ENCODE results near the gene CAPRIN2. TPM values are rescaled to one million over a fixed set of nuclear protein-coding genes. Genes with fewer than 3 reads are reported as not detected.

The CAPRIN2 gene
- total RNA-seq, 2 donors from 2014 or later, result 62.2 to 103 TPM

- peaks cover 73% of the 10 kb centered on the region for H3K36me3 ChIP-seq (ENCODE audit: control insufficient read depth, insufficient read depth, low read length)
- Mint-ChIP-seq H3K9me3 (peaks cover 5% of the 10 kb centered on the region), H3K36me3 (ENCODE audit: low read depth) (peaks cover 56% of the 10 kb centered on the region), H3K4me3 (no peak overlapping the region), H3K27me3 (ENCODE audit: insufficient read depth) (no peaks in the 10 kb centered on the region), H3K27ac (no peak overlapping the region), H3K4me1 (no peaks in the 10 kb centered on the region)
- H3K4me3 ChIP-seq (ENCODE audit: low read length), result no peak overlapping the region
- peaks cover 7% of the 10 kb centered on the region for H3K9me3 ChIP-seq (ENCODE audit: control insufficient read depth, low read length)
- no peaks in the 10 kb centered on the region for H3K4me1 ChIP-seq (ENCODE audit: control insufficient read depth, insufficient read depth, low read length)
- TF ChIP-seq, protein P1, sequence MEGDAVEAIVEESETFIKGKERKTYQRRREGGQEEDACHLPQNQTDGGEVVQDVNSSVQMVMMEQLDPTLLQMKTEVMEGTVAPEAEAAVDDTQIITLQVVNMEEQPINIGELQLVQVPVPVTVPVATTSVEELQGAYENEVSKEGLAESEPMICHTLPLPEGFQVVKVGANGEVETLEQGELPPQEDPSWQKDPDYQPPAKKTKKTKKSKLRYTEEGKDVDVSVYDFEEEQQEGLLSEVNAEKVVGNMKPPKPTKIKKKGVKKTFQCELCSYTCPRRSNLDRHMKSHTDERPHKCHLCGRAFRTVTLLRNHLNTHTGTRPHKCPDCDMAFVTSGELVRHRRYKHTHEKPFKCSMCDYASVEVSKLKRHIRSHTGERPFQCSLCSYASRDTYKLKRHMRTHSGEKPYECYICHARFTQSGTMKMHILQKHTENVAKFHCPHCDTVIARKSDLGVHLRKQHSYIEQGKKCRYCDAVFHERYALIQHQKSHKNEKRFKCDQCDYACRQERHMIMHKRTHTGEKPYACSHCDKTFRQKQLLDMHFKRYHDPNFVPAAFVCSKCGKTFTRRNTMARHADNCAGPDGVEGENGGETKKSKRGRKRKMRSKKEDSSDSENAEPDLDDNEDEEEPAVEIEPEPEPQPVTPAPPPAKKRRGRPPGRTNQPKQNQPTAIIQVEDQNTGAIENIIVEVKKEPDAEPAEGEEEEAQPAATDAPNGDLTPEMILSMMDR (conservative IDR thresholded peaks at IDR 0.05), result no peak
- H3K27ac ChIP-seq (ENCODE audit: low read depth, low read length), result no peak overlapping the region
- H3K27me3 ChIP-seq (ENCODE audit: control insufficient read depth, insufficient read depth, low read length, poor library complexity, severe bottlenecking), result no peaks in the 10 kb centered on the region
- H3K9ac ChIP-seq (ENCODE audit: extremely low read depth, low read length, poor library complexity, severe bottlenecking), result no peak overlapping the region
- 95% methylated on average over 2 of the region's 2 CpGs; no CpG with 5 or more reads in 1 of the 2 experiments for WGBS, 2 experiments (ENCODE audit: insufficient coverage in 1 of 2, insufficient read length in 1 of 2)
- no peak for DNase-seq
These were observed 15.7 kb downstream of the CAPRIN2 start for GRCh38 chr12:30739020-30739419.

DNA sequence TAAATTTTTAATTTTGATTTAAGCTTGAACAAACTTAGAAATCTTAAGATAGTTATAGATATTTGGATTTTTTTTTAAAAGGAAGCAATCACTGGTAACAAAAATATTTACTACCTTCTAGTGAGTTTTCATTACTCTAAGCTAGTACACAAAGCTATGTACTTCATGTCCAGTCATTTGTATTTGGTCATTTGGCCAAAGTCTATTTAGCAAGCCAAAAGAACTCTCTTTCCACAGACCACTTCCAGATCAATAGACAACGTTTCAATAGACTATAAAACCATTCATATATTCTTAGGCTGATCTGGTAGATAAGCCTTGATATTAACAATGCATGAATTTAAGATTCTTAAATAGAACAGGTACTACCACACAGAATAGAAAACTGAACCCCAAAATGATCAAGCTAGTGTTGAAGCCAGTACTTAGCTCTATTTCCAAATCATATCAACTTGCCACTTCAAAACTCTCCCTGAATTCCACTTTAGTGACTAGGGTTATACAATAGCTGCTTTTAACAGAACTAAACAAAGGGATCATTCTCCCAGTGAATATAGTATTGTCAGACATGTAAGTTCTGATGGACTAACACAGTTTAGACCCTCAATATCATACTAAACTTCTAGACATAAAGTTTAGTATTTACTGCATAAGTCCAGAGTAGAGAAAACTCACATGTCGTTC, 21.7 kb downstream of the CAPRIN2 start:
- H3K27me3 Mint-ChIP-seq (ENCODE audit: insufficient read depth), result no peaks in the 10 kb centered on the region
- peaks cover 67% of the 10 kb centered on the region for H3K36me3 Mint-ChIP-seq (ENCODE audit: low read depth)
- TF ChIP-seq, protein P1 (conservative IDR thresholded peaks at IDR 0.05), result no peak
- no peak overlapping the region for H3K27ac Mint-ChIP-seq
- no peaks in the 10 kb centered on the region for H3K27me3 ChIP-seq (ENCODE audit: control insufficient read depth, insufficient read depth, low read length, poor library complexity, severe bottlenecking)
- no peaks in the 10 kb centered on the region for H3K9me3 Mint-ChIP-seq
- H3K4me1 Mint-ChIP-seq, result no peaks in the 10 kb centered on the region
- H3K4me3 ChIP-seq (ENCODE audit: low read length), result no peak overlapping the region
- no peak overlapping the region for H3K4me3 Mint-ChIP-seq
- no peaks in the 10 kb centered on the region for H3K9me3 ChIP-seq (ENCODE audit: control insufficient read depth, low read length)
- peak overlapping the region; percentile 45 for H3K27ac ChIP-seq (ENCODE audit: low read depth, low read length)
- no peaks in the 10 kb centered on the region for H3K4me1 ChIP-seq (ENCODE audit: control insufficient read depth, insufficient read depth, low read length)
- H3K36me3 ChIP-seq (ENCODE audit: control insufficient read depth, insufficient read depth, low read length), result peaks cover 80% of the 10 kb centered on the region
- no peak for DNase-seq
- 93 to 100% methylated on average over 1 to 2 of the region's 2 CpGs for WGBS, 2 experiments (ENCODE audit: insufficient coverage in 1 of 2, insufficient read length in 1 of 2)
- no peak overlapping the region for H3K9ac ChIP-seq (ENCODE audit: extremely low read depth, low read length, poor library complexity, severe bottlenecking)

DNA sequence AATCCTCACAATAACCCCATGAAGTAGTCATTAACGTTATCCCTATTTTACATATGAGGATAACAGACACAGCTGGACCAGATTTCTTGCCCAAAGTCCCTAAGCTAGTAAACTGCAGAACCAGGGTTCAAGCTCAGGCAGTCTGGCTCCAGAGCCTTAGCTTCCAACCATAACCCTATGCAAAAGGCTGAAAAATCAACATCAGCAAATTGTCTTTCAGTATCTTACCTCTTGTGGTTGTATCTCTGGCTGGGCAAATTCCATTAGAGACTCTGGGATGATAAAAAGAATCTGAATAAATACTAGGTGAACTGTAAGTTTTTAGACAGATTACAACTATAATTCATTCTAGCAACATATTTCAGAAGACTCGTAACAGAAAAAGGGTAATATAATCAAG, 24.7 kb downstream of the CAPRIN2 start:
- H3K4me3 Mint-ChIP-seq, result no peak overlapping the region
- no peaks in the 10 kb centered on the region for H3K4me1 Mint-ChIP-seq
- H3K27ac ChIP-seq (ENCODE audit: low read depth, low read length), result no peak overlapping the region
- H3K9me3 Mint-ChIP-seq, result no peaks in the 10 kb centered on the region
- 95 to 100% methylated on average over 2 of the region's 2 CpGs for WGBS, 2 experiments (ENCODE audit: insufficient coverage in 1 of 2, insufficient read length in 1 of 2)
- H3K36me3 ChIP-seq (ENCODE audit: control insufficient read depth, insufficient read depth, low read length), result peaks cover 77% of the 10 kb centered on the region
- no peaks in the 10 kb centered on the region for H3K27me3 Mint-ChIP-seq (ENCODE audit: insufficient read depth)
- H3K9ac ChIP-seq (ENCODE audit: extremely low read depth, low read length, poor library complexity, severe bottlenecking), result no peak overlapping the region
- TF ChIP-seq, protein P1 (conservative IDR thresholded peaks at IDR 0.05), result no peak
- no peak overlapping the region for H3K27ac Mint-ChIP-seq
- H3K9me3 ChIP-seq (ENCODE audit: control insufficient read depth, low read length), result no peaks in the 10 kb centered on the region
- no peaks in the 10 kb centered on the region for H3K4me1 ChIP-seq (ENCODE audit: control insufficient read depth, insufficient read depth, low read length)
- no peak for DNase-seq
- peaks cover 61% of the 10 kb centered on the region for H3K36me3 Mint-ChIP-seq (ENCODE audit: low read depth)
- no peaks in the 10 kb centered on the region for H3K27me3 ChIP-seq (ENCODE audit: control insufficient read depth, insufficient read depth, low read length, poor library complexity, severe bottlenecking)
- H3K4me3 ChIP-seq (ENCODE audit: low read length), result no peak overlapping the region
